HL-60 (cell line): ENCODE results near the gene ARMS2.

Experiments used
- DNase-seq, 2 experiments: peaks; one replicate each; pipeline ENCODE4 v3.0.0-alpha.2; 2010 to 2020; ENCODE audit warnings: low read depth in 1 of 2, low spot score in 1 of 2
- H3K27ac ChIP-seq: fragments of 250-450 bp; sonication (Bioruptor Pico); replicated peaks from 2 replicates; pipeline ENCODE4 v1.5.1; 2020; ENCODE audit warnings: mild to moderate bottlenecking, moderate library complexity
- H3K27me3 ChIP-seq: fragments of 250-450 bp; sonication (Bioruptor Pico); 2 replicates; pipeline ENCODE4 v1.5.1; 2021; ENCODE audit warnings: mild to moderate bottlenecking, moderate library complexity; ENCODE audit not compliant: insufficient read depth, poor library complexity, severe bottlenecking
- H3K4me3 ChIP-seq: replicated peaks from 2 replicates; pipeline ENCODE4 v1.5.1; 2011; ENCODE audit warnings: mild to moderate bottlenecking, control low read depth, low read length; ENCODE audit not compliant: insufficient read depth
- CTCF ChIP-seq: IDR thresholded peaks from one replicate; pipeline ENCODE4 v1.5.1; 2011; ENCODE audit warnings: low read length, control low read depth, inconsistent platforms; ENCODE audit not compliant: insufficient read depth
- GABPA ChIP-seq: IDR thresholded peaks from 2 replicates; pipeline ENCODE4 v1.6.1; 2012; ENCODE audit warnings: low read depth
- POLR2AphosphoS5 ChIP-seq: IDR thresholded peaks from 2 replicates; pipeline ENCODE4 v1.6.1; 2012; ENCODE audit warnings: low read depth
- REST ChIP-seq: IDR thresholded peaks from 2 replicates; pipeline ENCODE4 v1.6.1; 2012; ENCODE audit warnings: low read depth; ENCODE audit not compliant: insufficient replicate concordance
- SPI1 ChIP-seq: IDR thresholded peaks from 2 replicates; pipeline ENCODE4 v1.6.1; 2012; ENCODE audit warnings: low read depth, mild to moderate bottlenecking, borderline replicate concordance

Gene ARMS2

GRCh38 chr10:122462533-122463465 lies 8.3 kb downstream of the ARMS2 start:
- no peak overlapping the region for H3K4me3 ChIP-seq
- H3K27ac ChIP-seq, result no peak overlapping the region
- TF ChIP-seq SPI1 (no peak), CTCF (no peak), REST (no peak), POLR2AphosphoS5 (no peak), GABPA (no peak)
- no peak for DNase-seq
- peaks cover 40% of the 10 kb centered on the region for H3K27me3 ChIP-seq

- Histone ChIP-seq H3K27me3 (peaks cover 42% of the 10 kb centered on the region), H3K4me3 (no peak overlapping the region), H3K27ac (no peak overlapping the region)
- TF ChIP-seq GABPA (no peak), REST (no peak), POLR2AphosphoS5 (no peak), CTCF (no peak), SPI1 (no peak)
- no peak for DNase-seq
Measured at GRCh38 chr10:122463466-122464249, 9.2 kb downstream of the ARMS2 start.

GRCh38 chr10:122464250-122464510 lies 9.7 kb downstream of the ARMS2 start:
- TF ChIP-seq REST (no peak), POLR2AphosphoS5 (no peak), CTCF (no peak), GABPA (no peak)
- Histone ChIP-seq H3K27ac (no peak overlapping the region), H3K4me3 (no peak overlapping the region), H3K27me3 (peaks cover 41% of the 10 kb centered on the region)
- no peak for DNase-seq
